Breast epithelium (tissue), 3 donors: ENCODE data around the gene STIMATE.

Experiments
- CTCF ChIP-seq, 3 donors: fragments of 450-650 bp; IDR thresholded peaks; one replicate each; pipeline ENCODE4 v1.5.1; 2016 to 2017; ENCODE audit warnings: antibody characterized with exemption in 3 of 3, mild to moderate bottlenecking in 3 of 3, moderate library complexity in 3 of 3
- POLR2A ChIP-seq: fragments of 450-650 bp; IDR thresholded peaks from one replicate; pipeline ENCODE4 v1.6.1; 2016; ENCODE audit warnings: antibody characterized with exemption, mild to moderate bottlenecking, moderate library complexity
- POLR2AphosphoS5 ChIP-seq, 3 donors: sonication (generic); formaldehyde crosslinking; IDR thresholded peaks; one replicate each; pipeline ENCODE4 v1.6.1; 2017; ENCODE audit warnings: antibody characterized with exemption in 3 of 3

DNA sequence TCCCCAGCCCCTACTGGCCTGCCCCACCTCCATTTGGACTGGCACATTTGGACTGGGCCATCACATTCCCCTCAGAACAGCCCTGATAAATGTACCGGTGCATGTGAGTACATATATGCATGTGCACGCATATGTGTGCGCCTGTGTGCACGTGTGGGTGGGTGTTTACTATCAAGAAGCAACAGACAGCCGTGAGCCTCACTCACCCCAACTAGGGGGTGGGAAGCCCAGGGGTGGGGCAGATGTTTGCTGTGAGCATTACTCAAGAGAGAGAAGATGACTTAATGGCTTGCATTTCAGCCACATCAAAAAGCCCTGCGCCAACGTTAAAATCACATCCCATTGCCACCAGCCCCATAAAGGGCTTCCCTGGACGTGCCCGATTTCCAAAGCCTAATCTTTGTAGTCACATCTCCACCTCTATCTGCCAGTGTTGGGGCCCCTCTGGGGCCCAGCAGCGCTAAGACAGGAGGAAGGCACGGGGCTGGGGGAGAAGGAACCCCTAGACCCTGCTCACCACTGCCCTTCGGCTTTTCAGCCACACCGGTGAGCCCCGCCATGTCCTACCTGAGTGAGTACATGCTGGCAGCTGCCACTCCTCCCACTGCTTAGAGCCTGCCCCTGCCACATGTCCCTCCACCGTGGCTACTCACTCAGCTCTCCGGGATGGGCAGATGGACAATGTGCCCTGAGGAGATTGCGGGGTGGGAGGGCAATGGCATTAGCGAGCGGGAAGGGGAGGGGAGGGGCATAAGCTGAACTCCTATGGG lies 91.9 kb downstream of the STIMATE start:
- TF ChIP-seq POLR2A = no peak
- TF ChIP-seq CTCF (IDR thresholded peaks at IDR 0.05) = no peak
- no peak for TF ChIP-seq POLR2AphosphoS5 (IDR thresholded peaks at IDR 0.05)
